Islet of Langerhans (tissue), 1 donor: ENCODE data around the gene TNKS2.
"Not testable (repeated sequence)": the region's sequence is repeated elsewhere in the genome, so short reads cannot be mapped to it uniquely, and the experiment has no call there.

Experiments
- FAIRE-seq: peaks from one replicate; lab custom pipeline; 2011; peaks lifted over from hg19 to GRCh38; lab: Jason Lieb, UNC

The TNKS2 gene

GRCh38 chr10:91797874-91798648 is at the start of gene TNKS2:
TSS of gene TNKS2 (plus strand) at chr10:91798426. CDS start at chr10:91798691, 265 bp downstream.
- FAIRE-seq: no peak

- not testable (repeated sequence) for FAIRE-seq
Measured at GRCh38 chr10:91749592-91749991, 48.6 kb upstream of the TNKS2 start.

GRCh38 chr10:91756286-91756685 is 41.9 kb upstream of the TNKS2 start:
- FAIRE-seq: no peak

- FAIRE-seq: peak; percentile 93
Measured at GRCh38 chr10:91758303-91759146, 39.7 kb upstream of the TNKS2 start.

GRCh38 chr10:91759581-91759986 is 38.6 kb upstream of the TNKS2 start:
- FAIRE-seq: no peak

- no peak for FAIRE-seq
Measured at GRCh38 chr10:91761721-91762120, 36.5 kb upstream of the TNKS2 start.

GRCh38 chr10:91762878-91763277 is 35.3 kb upstream of the TNKS2 start:
- no peak for FAIRE-seq

- FAIRE-seq: no peak
Measured at GRCh38 chr10:91766676-91767075, 31.6 kb upstream of the TNKS2 start.

GRCh38 chr10:91768123-91768522 is 30.1 kb upstream of the TNKS2 start:
- no peak for FAIRE-seq

- no peak for FAIRE-seq
Measured at GRCh38 chr10:91771907-91772306, 26.3 kb upstream of the TNKS2 start.

- FAIRE-seq: no peak
Measured at GRCh38 chr10:91772461-91772860, 25.8 kb upstream of the TNKS2 start.

- FAIRE-seq: no peak
Measured at GRCh38 chr10:91772869-91773268, 25.4 kb upstream of the TNKS2 start.

- FAIRE-seq: no peak
Measured at GRCh38 chr10:91774571-91774970, 23.7 kb upstream of the TNKS2 start.

GRCh38 chr10:91775731-91776130 is 22.5 kb upstream of the TNKS2 start:
- FAIRE-seq: no peak

GRCh38 chr10:91776266-91776665 is 22.0 kb upstream of the TNKS2 start:
- FAIRE-seq: no peak

GRCh38 chr10:91778485-91778884 is 19.7 kb upstream of the TNKS2 start:
- no peak for FAIRE-seq

- no peak for FAIRE-seq
Measured at GRCh38 chr10:91779011-91779605, 19.1 kb upstream of the TNKS2 start.

- FAIRE-seq: no peak
Measured at GRCh38 chr10:91782539-91782938, 15.7 kb upstream of the TNKS2 start.

GRCh38 chr10:91785830-91786229 is 12.4 kb upstream of the TNKS2 start:
- FAIRE-seq: no peak

- FAIRE-seq: no peak
Measured at GRCh38 chr10:91787258-91787657, 11.0 kb upstream of the TNKS2 start.

- FAIRE-seq: no peak
Measured at GRCh38 chr10:91787810-91788209, 10.4 kb upstream of the TNKS2 start.

- FAIRE-seq: no peak
Measured at GRCh38 chr10:91788527-91788926, 9.7 kb upstream of the TNKS2 start.
